HEK293 (cell line): ENCODE data around the gene THBS3.

Experiments
- CTCF ChIA-PET: fragments of 350-600 bp; formaldehyde crosslinking; extraction: SDS; loops from one replicate; lab custom pipeline; 2021; ENCODE audit warnings: antibody characterized with exemption; lab: Yijun Ruan, JAX
- POLR2A ChIA-PET: fragments of 300-600 bp; formaldehyde crosslinking; extraction: SDS; loops from one replicate; lab custom pipeline; 2020; ENCODE audit warnings: antibody characterized with exemption, inconsistent platforms; lab: Yijun Ruan, JAX
- H3K27ac ChIP-seq: fragments of 200-500 bp; sonication (Bioruptor generic); 2 replicates; pipeline ENCODE4 v1.5.1; 2014; ENCODE audit warnings: low read depth, low read length, control low read depth, inconsistent platforms; ENCODE audit errors: extremely low read depth
- H3K36me3 ChIP-seq, 2 experiments: fragments of 200-500 bp in 1 of 2; sonication (Bioruptor generic) in 1 of 2; 1 replicate in 1 of 2; 2 replicates in 1 of 2; pipeline ENCODE4 v1.5.1; 2014 to 2017; ENCODE audit warnings: inconsistent platforms in 2 of 2, low read length in 2 of 2; ENCODE audit not compliant: control insufficient read depth in 2 of 2, insufficient read depth in 1 of 2
- H3K4me1 ChIP-seq: fragments of 200-500 bp; sonication (Bioruptor generic); 2 replicates; pipeline ENCODE4 v1.5.1; 2014; ENCODE audit warnings: mild to moderate bottlenecking, low read length, inconsistent platforms; ENCODE audit not compliant: control insufficient read depth, insufficient read depth
- H3K4me3 ChIP-seq: 2 replicates; pipeline ENCODE4 v1.5.1; 2011; ENCODE audit warnings: low read depth, mild to moderate bottlenecking, control low read depth, low read length, moderate library complexity
- H3K9me3 ChIP-seq: fragments of 200-500 bp; sonication (Bioruptor generic); 2 replicates; pipeline ENCODE4 v1.5.1; 2014; ENCODE audit warnings: low read depth, low read length, inconsistent platforms; ENCODE audit not compliant: control insufficient read depth, insufficient read depth
- GLI2 ChIP-seq: fragments of 450-650 bp; formaldehyde crosslinking; IDR thresholded peaks from 2 replicates; pipeline ENCODE4; 2017; ENCODE audit warnings: missing biosample characterization, missing genetic modification characterization, low read depth, borderline replicate concordance
- HIC1 ChIP-seq: fragments of 450-650 bp; formaldehyde crosslinking; IDR thresholded peaks from 2 replicates; pipeline ENCODE4 v1.5.1; 2016; ENCODE audit warnings: missing biosample characterization, missing genetic modification characterization
- HOXD13 ChIP-seq: sonication (generic); formaldehyde crosslinking; IDR thresholded peaks from 2 replicates; pipeline ENCODE4 v1.8.0; 2022; ENCODE audit warnings: missing genetic modification reagents, borderline replicate concordance
- KLF16 ChIP-seq: fragments of 450-650 bp; formaldehyde crosslinking; IDR thresholded peaks from 2 replicates; pipeline ENCODE4 v1.5.1; 2017; ENCODE audit warnings: missing biosample characterization, missing genetic modification characterization
- PRDM1 ChIP-seq: fragments of 450-650 bp; formaldehyde crosslinking; IDR thresholded peaks from 2 replicates; pipeline ENCODE4; 2016; ENCODE audit warnings: missing biosample characterization, missing genetic modification characterization
- REPIN1 ChIP-seq: fragments of 450-650 bp; formaldehyde crosslinking; IDR thresholded peaks from 2 replicates; pipeline ENCODE4 v1.5.1; 2017; ENCODE audit warnings: missing biosample characterization, missing genetic modification characterization, low read depth
- ZBTB20 ChIP-seq: fragments of 450-650 bp; formaldehyde crosslinking; IDR thresholded peaks from 2 replicates; pipeline ENCODE4 v1.5.1; 2016; ENCODE audit warnings: missing biosample characterization, missing genetic modification characterization
- ZNF121 ChIP-seq: fragments of 450-650 bp; formaldehyde crosslinking; IDR thresholded peaks from 2 replicates; pipeline ENCODE4 v1.5.1; 2016; ENCODE audit warnings: missing biosample characterization, missing genetic modification characterization
- ZNF2 ChIP-seq: fragments of 450-650 bp; formaldehyde crosslinking; IDR thresholded peaks from 2 replicates; pipeline ENCODE4 v1.5.1; 2016; ENCODE audit warnings: missing biosample characterization, missing genetic modification characterization
- ZNF221 ChIP-seq: fragments of 450-650 bp; formaldehyde crosslinking; IDR thresholded peaks from 2 replicates; pipeline ENCODE4 v1.5.1; 2017; ENCODE audit warnings: missing biosample characterization, missing genetic modification characterization, borderline replicate concordance
- ZNF223 ChIP-seq: fragments of 450-650 bp; formaldehyde crosslinking; IDR thresholded peaks from 2 replicates; pipeline ENCODE4 v1.5.1; 2016; ENCODE audit warnings: missing biosample characterization, missing genetic modification characterization
- ZNF24 ChIP-seq: fragments of 450-650 bp; formaldehyde crosslinking; IDR thresholded peaks from 2 replicates; pipeline ENCODE4 v1.5.1; 2016; ENCODE audit warnings: missing biosample characterization, missing genetic modification characterization
- ZNF248 ChIP-seq: fragments of 450-650 bp; formaldehyde crosslinking; IDR thresholded peaks from 2 replicates; pipeline ENCODE4 v1.5.1; 2017; ENCODE audit warnings: missing biosample characterization, missing genetic modification characterization
- ZNF335 ChIP-seq: fragments of 450-650 bp; formaldehyde crosslinking; conservative IDR thresholded peaks from 2 replicates; pipeline ENCODE4 v1.5.1; 2016; ENCODE audit warnings: missing biosample characterization, missing genetic modification characterization
- ZNF366 ChIP-seq: fragments of 450-650 bp; formaldehyde crosslinking; conservative IDR thresholded peaks from 2 replicates; pipeline ENCODE4 v1.5.1; 2016; ENCODE audit warnings: missing biosample characterization, missing genetic modification characterization
- ZNF394 ChIP-seq: fragments of 450-650 bp; formaldehyde crosslinking; IDR thresholded peaks from 2 replicates; pipeline ENCODE4 v1.5.1; 2016; ENCODE audit warnings: missing biosample characterization, missing genetic modification characterization, mild to moderate bottlenecking, moderate library complexity, borderline replicate concordance
- ZNF416 ChIP-seq: fragments of 450-650 bp; formaldehyde crosslinking; IDR thresholded peaks from 2 replicates; pipeline ENCODE4 v1.5.1; 2016; ENCODE audit warnings: missing biosample characterization, missing genetic modification characterization
- ZNF423 ChIP-seq: fragments of 450-650 bp; formaldehyde crosslinking; IDR thresholded peaks from 2 replicates; pipeline ENCODE4 v1.5.1; 2016; ENCODE audit warnings: missing biosample characterization, missing genetic modification characterization
- ZNF488 ChIP-seq: fragments of 450-650 bp; formaldehyde crosslinking; IDR thresholded peaks from 2 replicates; pipeline ENCODE4 v1.5.1; 2016; ENCODE audit warnings: missing biosample characterization, missing genetic modification characterization
- ZNF521 ChIP-seq: fragments of 450-650 bp; formaldehyde crosslinking; IDR thresholded peaks from 2 replicates; pipeline ENCODE4 v1.5.1; 2017; ENCODE audit warnings: missing biosample characterization, mild to moderate bottlenecking, missing genetic modification characterization
- ZNF596 ChIP-seq: fragments of 450-650 bp; IDR thresholded peaks from 2 replicates; pipeline ENCODE4 v1.5.0; 2018; ENCODE audit warnings: missing biosample characterization, mild to moderate bottlenecking, missing genetic modification characterization, moderate library complexity
- ZNF600 ChIP-seq: fragments of 450-650 bp; formaldehyde crosslinking; IDR thresholded peaks from 2 replicates; pipeline ENCODE4 v1.5.1; 2016; ENCODE audit warnings: missing biosample characterization, missing genetic modification characterization
- ZNF610 ChIP-seq: fragments of 450-650 bp; formaldehyde crosslinking; IDR thresholded peaks from 2 replicates; pipeline ENCODE4 v1.5.1; 2016; ENCODE audit warnings: missing biosample characterization, missing genetic modification characterization, borderline replicate concordance
- ZNF654 ChIP-seq: fragments of 450-650 bp; formaldehyde crosslinking; IDR thresholded peaks from 2 replicates; pipeline ENCODE4 v1.5.1; 2016; ENCODE audit warnings: low read depth, missing biosample characterization, missing genetic modification characterization
- ZNF670 ChIP-seq: fragments of 450-650 bp; formaldehyde crosslinking; IDR thresholded peaks from 2 replicates; pipeline ENCODE4 v1.5.1; 2016; ENCODE audit warnings: missing biosample characterization, missing genetic modification characterization, low read depth
- ZNF768 ChIP-seq: fragments of 450-650 bp; formaldehyde crosslinking; IDR thresholded peaks from 2 replicates; pipeline ENCODE4 v1.5.1; 2018; ENCODE audit warnings: missing biosample characterization, mild to moderate bottlenecking, missing genetic modification characterization
- ZSCAN16 ChIP-seq: fragments of 450-650 bp; formaldehyde crosslinking; IDR thresholded peaks from 2 replicates; pipeline ENCODE4 v1.5.1; 2016; ENCODE audit warnings: missing biosample characterization, missing genetic modification characterization
- ZSCAN18 ChIP-seq: fragments of 450-650 bp; formaldehyde crosslinking; IDR thresholded peaks from 2 replicates; pipeline ENCODE4 v1.5.1; 2016; ENCODE audit warnings: missing biosample characterization, missing genetic modification characterization
- ZXDB ChIP-seq: fragments of 450-650 bp; formaldehyde crosslinking; IDR thresholded peaks from 2 replicates; pipeline ENCODE4 v1.5.1; 2016; ENCODE audit warnings: missing biosample characterization, missing genetic modification characterization
- TF ChIP-seq, protein P1 (sequence below): fragments of 450-650 bp; formaldehyde crosslinking; IDR thresholded peaks from 2 replicates; pipeline ENCODE4 v1.5.1; 2016; ENCODE audit warnings: missing biosample characterization, missing genetic modification characterization
- TF ChIP-seq, protein P2 (sequence below): fragments of 450-650 bp; formaldehyde crosslinking; optimal IDR thresholded peaks from 2 replicates; pipeline ENCODE3; 2016; ENCODE audit warnings: missing biosample characterization, mild to moderate bottlenecking, missing genetic modification characterization

Gene THBS3

GRCh38 chr1:155253797-155254196 is 46.1 kb upstream of the THBS3 start:
- H3K36me3 ChIP-seq, result peaks cover 6 to 55% of the 10 kb centered on the region in 2 experiments; a peak in 2 of 3 replicates
- H3K4me1 ChIP-seq, result no peaks in the 10 kb centered on the region
- H3K4me3 ChIP-seq, result peak overlapping the region; percentile 73
- ChIA-PET CTCF (interaction anchor here (1.2 kb wide), 1 partner anchor 12 kb away, joined by 3 read pairs; no protein-coding TSS in a partner anchor), POLR2A (interaction anchor here (1.0 to 2.6 kb wide), 2 partner anchors 10 to 52 kb away, joined by 3 to 11 read pairs; no protein-coding TSS in a partner anchor)
- peak overlapping the region; percentile 72; the same call in 1 of the 2 replicates for H3K27ac ChIP-seq
- H3K9me3 ChIP-seq, result no peaks in the 10 kb centered on the region
- TF ChIP-seq PRDM1 (tag by site-specific recombination) (no peak), ZBTB20 (tag by site-specific recombination) (0 out of 2 replicates have a peak, but pooled peaks have one; percentile 21), ZNF610 (tag by site-specific recombination) (no peak), ZNF366 (0 out of 2 replicates have a peak, but pooled peaks have one; percentile 4), ZNF248 (tag by site-specific recombination) (no peak), ZXDB (tag by site-specific recombination) (0 out of 2 replicates have a peak, but pooled peaks have one; percentile 2)

GRCh38 chr1:155253208-155253607 is 45.5 kb upstream of the THBS3 start:
- ChIA-PET CTCF (interaction anchor here (1.2 kb wide), 1 partner anchor 13 kb away, joined by 3 read pairs; no protein-coding TSS in a partner anchor), POLR2A (interaction anchor here (1.0 to 2.6 kb wide), 2 partner anchors 9 to 53 kb away, joined by 3 to 11 read pairs; no protein-coding TSS in a partner anchor)
- Histone ChIP-seq H3K36me3 (peaks cover 6 to 56% of the 10 kb centered on the region in 2 experiments; a peak in 2 of 3 replicates), H3K4me3 (no peak overlapping the region), H3K9me3 (no peaks in the 10 kb centered on the region), H3K27ac (no peak overlapping the region), H3K4me1 (no peaks in the 10 kb centered on the region)
- no peak for TF ChIP-seq ZNF654
- TF ChIP-seq ZNF423 (tag by site-specific recombination), result no peak
- TF ChIP-seq ZNF2 (tag by site-specific recombination), result peak; percentile 58; the same call in 1 of the 2 replicates
- no peak for TF ChIP-seq ZNF221 (tag by site-specific recombination)
- no peak for TF ChIP-seq HOXD13 (CRISPR knock-in tag)
- TF ChIP-seq REPIN1 (tag by site-specific recombination), result no peak
- TF ChIP-seq ZNF394 (tag by site-specific recombination), result no peak
- TF ChIP-seq, protein P1, sequence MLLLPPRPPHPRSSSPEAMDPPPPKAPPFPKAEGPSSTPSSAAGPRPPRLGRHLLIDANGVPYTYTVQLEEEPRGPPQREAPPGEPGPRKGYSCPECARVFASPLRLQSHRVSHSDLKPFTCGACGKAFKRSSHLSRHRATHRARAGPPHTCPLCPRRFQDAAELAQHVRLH (tag by site-specific recombination), result no peak
- TF ChIP-seq ZNF121 (tag by site-specific recombination), result 0 out of 2 replicates have a peak, but pooled peaks have one; percentile 5
- no peak for TF ChIP-seq ZSCAN18 (tag by site-specific recombination)
- no peak for TF ChIP-seq ZNF335 (tag by site-specific recombination)
- no peak for TF ChIP-seq HIC1 (tag by site-specific recombination)
- TF ChIP-seq ZNF488 (tag by site-specific recombination), result no peak
- TF ChIP-seq ZNF521 (tag by site-specific recombination), result no peak
- TF ChIP-seq, protein P2, sequence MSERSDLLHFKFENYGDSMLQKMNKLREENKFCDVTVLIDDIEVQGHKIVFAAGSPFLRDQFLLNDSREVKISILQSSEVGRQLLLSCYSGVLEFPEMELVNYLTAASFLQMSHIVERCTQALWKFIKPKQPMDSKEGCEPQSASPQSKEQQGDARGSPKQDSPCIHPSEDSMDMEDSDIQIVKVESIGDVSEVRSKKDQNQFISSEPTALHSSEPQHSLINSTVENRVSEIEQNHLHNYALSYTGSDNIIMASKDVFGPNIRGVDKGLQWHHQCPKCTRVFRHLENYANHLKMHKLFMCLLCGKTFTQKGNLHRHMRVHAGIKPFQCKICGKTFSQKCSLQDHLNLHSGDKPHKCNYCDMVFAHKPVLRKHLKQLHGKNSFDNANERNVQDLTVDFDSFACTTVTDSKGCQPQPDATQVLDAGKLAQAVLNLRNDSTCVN, result no peak
- TF ChIP-seq GLI2 (tag by site-specific recombination), result no peak
- TF ChIP-seq KLF16, result no peak
- 0 out of 2 replicates have a peak, but pooled peaks have one; percentile 15 for TF ChIP-seq ZNF223 (tag by site-specific recombination)
- TF ChIP-seq ZNF670 (tag by site-specific recombination), result no peak
- no peak for TF ChIP-seq ZNF416 (tag by site-specific recombination)
- no peak for TF ChIP-seq ZNF596 (tag by site-specific recombination)
- no peak for TF ChIP-seq ZNF24 (tag by site-specific recombination)
- no peak for TF ChIP-seq ZNF768
- TF ChIP-seq ZNF600 (tag by site-specific recombination), result no peak
- TF ChIP-seq ZSCAN16, result no peak
